Measurements from ENCODE around the gene PAGR1. TPM values are rescaled to one million over a fixed set of nuclear protein-coding genes. Genes with fewer than 3 reads are reported as not detected.
A peak's percentile ranks its signal among the peaks of the same experiment; 100 is the strongest.

The PAGR1 gene
- total and polyA plus RNA-seq, 2 of the 13 experiments (the other 11 are each of a cell fraction or from before 2014, with no cell fraction given) = 9.8 to 66.4 TPM

DNA sequence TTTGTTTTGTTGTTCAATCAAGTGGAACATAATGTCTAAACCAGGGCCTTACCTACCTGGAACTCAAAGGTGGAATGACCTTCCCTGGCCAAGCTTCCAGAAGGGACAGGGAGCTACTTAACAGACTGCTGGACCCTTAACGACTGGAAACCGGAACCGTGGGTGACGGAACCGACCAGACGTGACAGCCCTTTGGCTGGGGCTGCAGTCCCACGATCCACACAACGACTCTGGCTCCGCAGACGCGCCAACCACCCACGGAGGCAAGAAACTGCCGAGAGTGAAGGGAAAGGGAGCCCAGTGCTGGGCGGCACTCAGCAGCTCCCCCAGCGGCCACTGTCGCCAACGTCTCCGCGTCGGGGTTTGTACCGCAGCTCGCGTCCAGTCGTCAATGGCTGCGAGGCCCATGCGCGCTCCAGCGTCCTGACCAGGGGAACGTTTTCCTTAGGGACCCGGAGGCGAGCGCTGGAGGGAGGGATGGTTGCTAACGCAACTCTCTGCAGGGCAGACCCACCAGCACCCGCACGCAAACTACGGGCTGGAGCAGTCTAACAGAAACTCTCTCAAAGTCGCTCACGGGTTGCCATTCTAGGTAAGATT is 31.0 kb upstream of the PAGR1 start (continued):
- TF ChIP-seq REST (IDR thresholded peaks at IDR 0.05; ENCODE audit: borderline replicate concordance in 1 of 2, low read depth in 1 of 2, low read length in 2 of 2) (0 out of 4 replicates have a peak, but pooled peaks of 1 of the 2 experiments have one; percentile 33), NCOA5 (CRISPR knock-in tag; IDR thresholded peaks at IDR 0.05) (no peak), DBP (CRISPR knock-in tag; IDR thresholded peaks at IDR 0.05; ENCODE audit: not compliant biosample characterization) (no peak), MAFK (conservative IDR thresholded peaks at IDR 0.05 in 1 of 2, IDR thresholded peaks at IDR 0.05 in 1 of 2; ENCODE audit: low read length in 2 of 2) (no peak), CAMTA2 (CRISPR knock-in tag; IDR thresholded peaks at IDR 0.05; ENCODE audit: borderline replicate concordance) (no peak), PRDM4 (CRISPR knock-in tag; IDR thresholded peaks at IDR 0.05; ENCODE audit: borderline replicate concordance) (peak; percentile 68; the same call in 1 of the 2 replicates), SNAPC4 (CRISPR knock-in tag; IDR thresholded peaks at IDR 0.05) (no peak), ZNF10 (CRISPR knock-in tag; IDR thresholded peaks at IDR 0.05; ENCODE audit: borderline replicate concordance, low read depth) (no peak), SOX13 (IDR thresholded peaks at IDR 0.05) (no peak), SOX13 (CRISPR knock-in tag; conservative IDR thresholded peaks at IDR 0.05 in 1 of 2, IDR thresholded peaks at IDR 0.05 in 1 of 2) (peak in 1 of 2 experiments; percentile 43; a peak in 2 of 4 replicates), ZMAT5 (CRISPR knock-in tag; IDR thresholded peaks at IDR 0.05; ENCODE audit: borderline replicate concordance, low read depth) (no peak)

Measured in HepG2 (cell line).